SK-N-SH treated with all-trans-retinoic acid at 6 μM for 48 hours (cell line): ENCODE data around the gene RPL28.

Source experiments
- ATAC-seq: fragments of 200-7000 bp; cut with Tn5 transposase; 3 replicates; pipeline ENCODE4 v1.9.1; 2020; ENCODE audit warnings: mild to moderate bottlenecking, moderate library complexity
- ARNTL ChIP-seq: fragments of 450-650 bp; formaldehyde crosslinking; IDR thresholded peaks from 2 replicates; pipeline ENCODE4 v1.5.0; 2020; ENCODE audit warnings: low read depth, mild to moderate bottlenecking, moderate library complexity, borderline replicate concordance
- ESRRG ChIP-seq: fragments of 250-450 bp; sonication (Bioruptor Pico); IDR thresholded peaks from 2 replicates; pipeline ENCODE4 v1.6.1; 2021; ENCODE audit warnings: mild to moderate bottlenecking
- GLIS3 ChIP-seq: fragments of 250-450 bp; sonication (Bioruptor Pico); IDR thresholded peaks from 2 replicates; pipeline ENCODE4 v1.5.0; 2020; ENCODE audit warnings: mild to moderate bottlenecking, moderate library complexity
- ISL1 ChIP-seq: fragments of 250-450 bp; sonication (Bioruptor Pico); IDR thresholded peaks from 2 replicates; pipeline ENCODE4 v2.1.2; 2022; ENCODE audit warnings: mild to moderate bottlenecking, moderate library complexity
- OSR1 ChIP-seq: fragments of 250-450 bp; sonication (Bioruptor Pico); IDR thresholded peaks from 2 replicates; pipeline ENCODE4 v1.8.0; 2022; ENCODE audit warnings: moderate library complexity, mild to moderate bottlenecking, inconsistent platforms
- RARB ChIP-seq: fragments of 250-450 bp; sonication (Bioruptor Pico); IDR thresholded peaks from 2 replicates; pipeline ENCODE4 v1.8.0; 2021; ENCODE audit warnings: mild to moderate bottlenecking, moderate library complexity
- ZC3H10 ChIP-seq: fragments of 250-450 bp; sonication (Bioruptor Pico); IDR thresholded peaks from 2 replicates; pipeline ENCODE4 v1.5.1; 2021; ENCODE audit warnings: mild to moderate bottlenecking, moderate library complexity
- ZFP3 ChIP-seq: fragments of 250-450 bp; sonication (Bioruptor Pico); IDR thresholded peaks from 2 replicates; pipeline ENCODE4 v1.5.0; 2020; ENCODE audit warnings: mild to moderate bottlenecking, moderate library complexity
- ZNF565 ChIP-seq: fragments of 450-650 bp; formaldehyde crosslinking; conservative IDR thresholded peaks from 2 replicates; pipeline ENCODE4 v1.5.0; 2020; ENCODE audit warnings: low read depth, mild to moderate bottlenecking, moderate library complexity
- ZNF70 ChIP-seq: fragments of 450-650 bp; formaldehyde crosslinking; IDR thresholded peaks from 2 replicates; pipeline ENCODE4 v1.5.0; 2020; ENCODE audit warnings: mild to moderate bottlenecking, moderate library complexity
- TF ChIP-seq, protein P1 (sequence below): fragments of 250-450 bp; sonication (Bioruptor Pico); IDR thresholded peaks from 2 replicates; pipeline ENCODE4 v1.8.0; 2020; ENCODE audit warnings: mild to moderate bottlenecking, moderate library complexity, borderline replicate concordance
- TF ChIP-seq, protein P2 (sequence below): fragments of 250-450 bp; sonication (Bioruptor Pico); IDR thresholded peaks from 2 replicates; pipeline ENCODE4 v1.5.0; 2020; ENCODE audit warnings: mild to moderate bottlenecking, moderate library complexity

Gene RPL28

DNA sequence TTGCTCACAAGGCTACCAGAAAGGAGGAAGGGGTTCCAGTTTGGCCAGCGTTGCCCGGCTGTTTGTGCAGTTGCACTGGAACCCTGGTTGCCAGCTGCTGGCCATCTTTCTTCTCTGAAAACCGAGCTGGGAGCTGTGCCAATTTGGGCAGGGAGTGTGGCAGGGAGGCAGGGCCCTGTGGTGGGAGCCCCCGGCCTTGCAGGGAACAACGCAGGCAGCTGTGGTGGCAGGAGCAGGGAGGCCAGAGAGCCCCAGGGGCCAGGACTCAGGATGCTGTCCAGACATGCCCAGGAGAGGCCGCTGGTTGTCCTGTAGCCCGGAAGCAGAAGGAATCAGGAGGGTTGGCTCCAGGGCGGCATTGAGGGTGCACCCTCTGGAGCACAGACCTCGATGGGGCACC lies 41.3 kb upstream of the RPL28 start:
- no peak for TF ChIP-seq ISL1
- TF ChIP-seq, protein P1, sequence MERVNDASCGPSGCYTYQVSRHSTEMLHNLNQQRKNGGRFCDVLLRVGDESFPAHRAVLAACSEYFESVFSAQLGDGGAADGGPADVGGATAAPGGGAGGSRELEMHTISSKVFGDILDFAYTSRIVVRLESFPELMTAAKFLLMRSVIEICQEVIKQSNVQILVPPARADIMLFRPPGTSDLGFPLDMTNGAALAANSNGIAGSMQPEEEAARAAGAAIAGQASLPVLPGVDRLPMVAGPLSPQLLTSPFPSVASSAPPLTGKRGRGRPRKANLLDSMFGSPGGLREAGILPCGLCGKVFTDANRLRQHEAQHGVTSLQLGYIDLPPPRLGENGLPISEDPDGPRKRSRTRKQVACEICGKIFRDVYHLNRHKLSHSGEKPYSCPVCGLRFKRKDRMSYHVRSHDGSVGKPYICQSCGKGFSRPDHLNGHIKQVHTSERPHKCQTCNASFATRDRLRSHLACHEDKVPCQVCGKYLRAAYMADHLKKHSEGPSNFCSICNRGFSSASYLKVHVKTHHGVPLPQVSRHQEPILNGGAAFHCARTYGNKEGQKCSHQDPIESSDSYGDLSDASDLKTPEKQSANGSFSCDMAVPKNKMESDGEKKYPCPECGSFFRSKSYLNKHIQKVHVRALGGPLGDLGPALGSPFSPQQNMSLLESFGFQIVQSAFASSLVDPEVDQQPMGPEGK (CRISPR knock-in tag), result no peak
- no peak for TF ChIP-seq ZNF565 (CRISPR knock-in tag)
- TF ChIP-seq RARB (CRISPR knock-in tag), result no peak
- no peak for TF ChIP-seq OSR1 (CRISPR knock-in tag)
- TF ChIP-seq GLIS3 (CRISPR knock-in tag), result no peak
- TF ChIP-seq ZFP3 (CRISPR knock-in tag), result no peak
- TF ChIP-seq ARNTL (CRISPR knock-in tag), result no peak
- ATAC-seq, result no peak

DNA sequence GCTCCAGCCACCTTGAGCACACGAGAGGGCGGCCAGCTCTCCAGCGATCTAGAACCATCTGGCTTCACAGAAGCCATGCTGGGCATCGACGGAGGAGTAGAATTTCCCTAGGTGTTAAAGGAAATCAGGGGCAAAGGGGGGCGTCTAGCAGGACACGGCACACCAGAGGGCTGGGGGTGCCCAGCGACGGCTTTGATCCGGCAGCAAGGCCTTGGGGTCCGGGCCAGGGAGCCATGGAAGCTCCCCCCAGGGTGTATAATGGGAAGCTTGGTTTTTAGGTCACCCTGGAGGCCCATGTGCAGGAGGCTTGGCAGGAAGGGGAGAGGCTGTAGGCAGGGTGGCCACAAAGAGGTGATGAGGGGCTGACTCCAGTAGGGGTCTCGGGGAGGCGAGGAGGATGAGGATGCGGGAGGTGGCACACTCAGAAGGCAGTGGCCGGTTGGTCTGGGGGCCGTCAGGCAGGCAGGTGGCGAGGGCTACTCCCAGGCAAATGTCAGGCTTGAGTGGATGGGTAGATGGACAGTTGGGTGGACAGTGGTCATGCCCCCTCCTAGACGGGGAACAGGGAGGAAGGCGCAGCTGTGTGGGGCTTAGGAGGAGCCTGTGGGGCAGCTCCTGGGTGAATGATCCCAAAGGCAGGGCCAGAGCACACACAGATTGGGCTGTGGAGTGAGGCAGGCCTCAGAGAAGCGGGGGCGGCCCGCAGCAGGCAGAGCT lies 40.5 kb upstream of the RPL28 start:
- ATAC-seq, result no peak
- TF ChIP-seq ZNF565 (CRISPR knock-in tag), result no peak

DNA sequence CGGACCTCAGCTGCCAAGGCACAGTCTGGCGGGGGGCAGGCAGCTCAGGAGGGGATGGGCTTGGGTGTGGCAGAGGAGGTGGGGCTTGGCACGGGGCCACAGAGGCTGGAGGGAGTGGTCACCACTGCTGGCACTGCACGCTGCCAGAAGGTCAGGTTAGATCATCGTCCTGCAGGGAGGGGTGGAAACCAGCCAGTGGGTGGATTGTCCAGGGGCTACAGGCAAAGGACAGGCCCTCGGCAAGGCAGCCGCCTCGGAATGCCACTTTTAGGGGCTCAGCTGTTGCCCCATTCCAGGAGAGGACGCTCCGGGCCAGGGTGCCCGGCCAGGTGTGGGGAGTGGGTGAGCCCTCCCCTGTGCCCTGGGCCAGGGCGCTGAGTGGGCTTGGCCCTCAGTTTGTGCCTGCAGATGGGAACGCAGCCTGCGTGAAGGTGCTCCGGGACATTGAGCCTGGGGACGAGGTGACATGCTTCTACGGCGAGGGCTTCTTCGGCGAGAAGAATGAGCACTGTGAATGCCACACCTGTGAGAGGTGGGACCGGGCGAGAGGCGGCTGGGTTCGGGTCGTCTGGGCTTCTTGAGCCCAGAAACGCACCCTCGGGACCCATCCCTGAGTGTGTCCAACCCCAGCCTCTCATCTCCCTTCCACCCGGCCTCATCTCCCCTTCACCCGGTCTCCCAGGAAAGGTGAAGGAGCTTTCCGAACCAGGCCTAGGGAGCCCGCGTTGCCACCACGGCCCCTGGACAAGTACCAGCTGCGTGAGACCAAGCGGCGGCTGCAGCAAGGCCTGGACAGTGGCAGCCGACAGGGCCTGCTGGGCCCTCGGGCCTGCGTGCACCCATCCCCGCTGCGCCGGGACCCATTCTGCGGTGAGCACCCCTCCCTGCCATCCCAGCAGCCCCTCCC lies 39.7 kb upstream of the RPL28 start:
- TF ChIP-seq, protein P1 (CRISPR knock-in tag), result no peak
- TF ChIP-seq ZNF70 (CRISPR knock-in tag), result no peak
- TF ChIP-seq GLIS3 (CRISPR knock-in tag), result no peak
- no peak for TF ChIP-seq ESRRG (CRISPR knock-in tag)
- no peak for TF ChIP-seq RARB (CRISPR knock-in tag)
- no peak for TF ChIP-seq ZNF565 (CRISPR knock-in tag)
- no peak for TF ChIP-seq ARNTL (CRISPR knock-in tag)
- no peak for ATAC-seq

DNA sequence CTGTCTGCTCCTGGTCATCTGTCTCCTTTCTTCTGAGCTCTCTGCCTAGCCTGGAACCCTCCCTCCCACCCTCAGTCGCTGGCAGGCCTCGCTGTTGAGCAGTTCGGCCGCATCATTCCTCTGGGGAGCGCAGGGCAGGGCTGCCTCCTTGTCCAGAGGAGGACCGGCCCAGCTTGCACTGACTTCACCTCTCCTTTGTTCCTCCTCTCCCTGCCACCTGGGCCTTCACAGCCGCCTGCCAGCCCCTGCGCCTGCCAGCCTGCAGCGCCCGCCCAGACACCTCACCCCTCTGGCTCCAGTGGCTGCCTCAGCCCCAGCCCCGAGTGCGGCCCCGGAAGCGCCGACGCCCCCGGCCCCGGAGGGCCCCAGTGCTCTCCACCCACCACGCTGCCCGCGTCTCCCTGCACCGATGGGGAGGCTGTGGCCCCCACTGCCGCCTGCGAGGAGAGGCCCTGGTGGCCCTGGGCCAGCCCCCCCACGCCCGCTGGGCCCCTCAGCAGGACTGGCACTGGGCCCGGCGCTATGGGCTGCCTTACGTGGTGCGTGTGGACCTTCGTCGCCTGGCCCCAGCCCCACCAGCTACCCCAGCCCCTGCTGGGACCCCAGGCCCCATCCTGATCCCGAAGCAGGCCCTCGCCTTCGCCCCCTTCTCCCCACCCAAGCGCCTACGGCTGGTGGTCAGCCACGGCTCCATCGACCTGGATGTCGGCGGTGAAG lies 38.8 kb upstream of the RPL28 start:
- no peak for ATAC-seq
- no peak for TF ChIP-seq RARB (CRISPR knock-in tag)
- TF ChIP-seq ZC3H10 (CRISPR knock-in tag), result no peak

DNA sequence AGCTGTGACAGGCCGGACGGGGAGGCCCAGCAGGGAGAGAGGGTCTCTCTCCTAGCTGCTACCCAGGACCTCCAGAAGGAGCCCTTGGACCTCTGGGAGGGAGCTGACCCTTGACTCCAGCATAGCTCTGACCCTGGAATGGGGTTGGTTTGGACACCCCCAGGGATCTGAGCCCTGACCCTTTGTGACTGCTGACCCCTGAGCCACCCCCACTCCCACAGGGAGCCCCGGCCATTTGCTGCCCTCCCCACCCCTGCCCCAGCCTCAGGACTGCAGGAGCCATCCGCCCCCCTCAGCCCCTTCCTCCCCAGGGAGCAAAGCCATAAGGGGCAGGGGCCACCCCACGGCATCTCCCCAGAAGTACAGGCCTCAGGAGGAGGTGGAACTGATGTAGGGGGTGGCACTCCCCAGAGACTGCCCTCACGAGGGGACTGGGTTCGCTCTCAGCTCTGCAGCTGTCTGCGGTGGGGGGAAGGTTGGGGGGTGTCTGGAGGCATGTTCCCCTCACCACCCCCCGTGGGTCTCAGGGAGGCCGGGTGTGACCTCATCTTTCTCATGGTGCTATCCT lies 38.2 kb upstream of the RPL28 start:
- no peak for TF ChIP-seq ISL1
- TF ChIP-seq, protein P2, sequence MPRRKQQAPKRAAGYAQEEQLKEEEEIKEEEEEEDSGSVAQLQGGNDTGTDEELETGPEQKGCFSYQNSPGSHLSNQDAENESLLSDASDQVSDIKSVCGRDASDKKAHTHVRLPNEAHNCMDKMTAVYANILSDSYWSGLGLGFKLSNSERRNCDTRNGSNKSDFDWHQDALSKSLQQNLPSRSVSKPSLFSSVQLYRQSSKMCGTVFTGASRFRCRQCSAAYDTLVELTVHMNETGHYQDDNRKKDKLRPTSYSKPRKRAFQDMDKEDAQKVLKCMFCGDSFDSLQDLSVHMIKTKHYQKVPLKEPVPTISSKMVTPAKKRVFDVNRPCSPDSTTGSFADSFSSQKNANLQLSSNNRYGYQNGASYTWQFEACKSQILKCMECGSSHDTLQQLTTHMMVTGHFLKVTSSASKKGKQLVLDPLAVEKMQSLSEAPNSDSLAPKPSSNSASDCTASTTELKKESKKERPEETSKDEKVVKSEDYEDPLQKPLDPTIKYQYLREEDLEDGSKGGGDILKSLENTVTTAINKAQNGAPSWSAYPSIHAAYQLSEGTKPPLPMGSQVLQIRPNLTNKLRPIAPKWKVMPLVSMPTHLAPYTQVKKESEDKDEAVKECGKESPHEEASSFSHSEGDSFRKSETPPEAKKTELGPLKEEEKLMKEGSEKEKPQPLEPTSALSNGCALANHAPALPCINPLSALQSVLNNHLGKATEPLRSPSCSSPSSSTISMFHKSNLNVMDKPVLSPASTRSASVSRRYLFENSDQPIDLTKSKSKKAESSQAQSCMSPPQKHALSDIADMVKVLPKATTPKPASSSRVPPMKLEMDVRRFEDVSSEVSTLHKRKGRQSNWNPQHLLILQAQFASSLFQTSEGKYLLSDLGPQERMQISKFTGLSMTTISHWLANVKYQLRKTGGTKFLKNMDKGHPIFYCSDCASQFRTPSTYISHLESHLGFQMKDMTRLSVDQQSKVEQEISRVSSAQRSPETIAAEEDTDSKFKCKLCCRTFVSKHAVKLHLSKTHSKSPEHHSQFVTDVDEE (CRISPR knock-in tag), result no peak
- no peak for ATAC-seq
